Gastroesophageal sphincter (tissue), 2 donors: Measurements from ENCODE around the gene NFKBIE.

Experiments used
- EP300 ChIP-seq: sonication (generic); formaldehyde crosslinking; IDR thresholded peaks from one replicate; pipeline ENCODE4 v1.6.1; 2017; ENCODE audit warnings: antibody characterized with exemption, mild to moderate bottlenecking
- POLR2A ChIP-seq, 2 donors: fragments of 450-650 bp; IDR thresholded peaks; one replicate each; pipeline ENCODE4 v1.6.1; 2017; ENCODE audit warnings: antibody characterized with exemption in 2 of 2, mild to moderate bottlenecking in 2 of 2, moderate library complexity in 1 of 2
- POLR2AphosphoS5 ChIP-seq: sonication (generic); formaldehyde crosslinking; IDR thresholded peaks from one replicate; pipeline ENCODE4 v1.6.1; 2017; ENCODE audit warnings: antibody characterized with exemption

DNA sequence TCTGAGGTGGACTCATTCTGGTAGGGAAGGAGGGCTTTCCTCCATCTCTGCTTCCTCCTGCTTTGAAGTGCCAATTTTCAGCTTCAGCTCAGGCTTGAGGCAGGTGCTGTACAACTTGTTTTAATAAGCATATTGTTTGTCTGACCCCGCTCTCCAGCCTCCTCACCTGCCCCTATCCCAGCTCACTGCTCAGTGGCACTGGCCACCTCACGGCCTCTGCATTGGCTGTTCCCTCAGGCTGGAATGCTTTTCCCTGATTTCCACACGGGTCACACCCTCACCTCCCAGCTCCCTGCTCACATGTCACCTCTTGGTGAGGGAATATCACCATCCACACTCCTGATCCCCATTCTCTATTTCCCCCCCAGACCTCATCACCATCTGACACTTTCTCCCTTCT, 33.5 kb upstream of the NFKBIE start:
- TF ChIP-seq POLR2AphosphoS5 (no peak), EP300 (no peak), POLR2A (IDR thresholded peaks at IDR 0.05) (no peak)
